Naive thymus-derived CD8-positive, alpha-beta T cell (primary cell): ENCODE results near the gene WRNIP1. TPM values are rescaled to one million over a fixed set of nuclear protein-coding genes. Genes with fewer than 3 reads are reported as not detected.

ENCODE experiments used
- ATAC-seq, 2 donors: fragments of 150-1000 bp; cut with Tn5 transposase in 1 of 2; sonication (Bioruptor Pico), chemical (Tn5 transposase) in 1 of 2; 1 replicate in 1 of 2; 2 replicates in 1 of 2; pipeline ENCODE4 v1.10.0; 2021; ENCODE audit warnings: mild to moderate bottlenecking in 2 of 2, moderate library complexity in 2 of 2
- POLR2A ChIA-PET: fragments of 350-600 bp; sonication (Branson Sonifier 250); formaldehyde crosslinking; loops from one replicate; lab custom pipeline; 2021; ENCODE audit warnings: antibody characterized with exemption; lab: Charles Lee
- DNase-seq, 10 donors: peaks; one replicate each; pipeline versions ENCODE4 v3.0.0 to v3.0.0-alpha.2; 2020 to 2022
- H3K27ac Mint-ChIP-seq, 10 donors: one replicate each; pipeline ENCODE4 v1.8.0; 2020 to 2022; ENCODE audit warnings: mild to moderate bottlenecking in 10 of 10, mixed read lengths in 10 of 10, moderate library complexity in 4 of 10, inconsistent platforms in 1 of 10
- H3K27me3 Mint-ChIP-seq, 5 donors: one replicate each; pipeline ENCODE4 v1.8.0; 2021 to 2022; ENCODE audit warnings: mixed read lengths in 5 of 5
- H3K36me3 Mint-ChIP-seq, 3 donors: one replicate each; pipeline ENCODE4 v1.8.0; 2020 to 2022; ENCODE audit warnings: mixed read lengths in 3 of 3, mild to moderate bottlenecking in 2 of 3, inconsistent platforms in 1 of 3
- H3K4me1 Mint-ChIP-seq, 4 donors: one replicate each; pipeline ENCODE4 v1.8.0; 2021 to 2022; ENCODE audit warnings: mixed read lengths in 4 of 4
- H3K4me3 Mint-ChIP-seq, 10 donors: one replicate each; pipeline ENCODE4 v1.8.0; 2020 to 2022; ENCODE audit warnings: mild to moderate bottlenecking in 10 of 10, mixed read lengths in 10 of 10, moderate library complexity in 6 of 10, inconsistent platforms in 1 of 10
- H3K9me3 Mint-ChIP-seq, 9 donors: one replicate each; pipeline ENCODE4 v1.8.0; 2020 to 2022; ENCODE audit warnings: mixed read lengths in 9 of 9, mild to moderate bottlenecking in 3 of 9, inconsistent platforms in 1 of 9, moderate library complexity in 1 of 9
- polyA plus RNA-seq, 3 donors: library from polyadenylated mRNA; unstranded; fragments of 300-500 nt; fragmentation: Illumina TruSeq; gene quantifications; one replicate each; pipeline ENCODE4 v1.2.3, GENCODE V29; 2021
- total RNA-seq, 8 experiments: library from RNA in 2 of 8; stranded (reverse) in 2 of 8; gene quantifications; one replicate each; pipeline ENCODE4 v1.2.3 and lab custom pipeline; 2021 to 2026

Gene WRNIP1
- total and polyA plus RNA-seq, 5 experiments from 2014 or later: 33.1 to 61.0 (median 42.0) TPM

GRCh38 chr6:2820415-2820814 is 55.2 kb downstream of the WRNIP1 start:
- no peak overlapping the region for H3K4me3 Mint-ChIP-seq
- H3K27ac Mint-ChIP-seq: no peak overlapping the region
- peaks cover 4 to 16% (median 8%) of the 10 kb centered on the region in 3 donors for H3K36me3 Mint-ChIP-seq

DNA sequence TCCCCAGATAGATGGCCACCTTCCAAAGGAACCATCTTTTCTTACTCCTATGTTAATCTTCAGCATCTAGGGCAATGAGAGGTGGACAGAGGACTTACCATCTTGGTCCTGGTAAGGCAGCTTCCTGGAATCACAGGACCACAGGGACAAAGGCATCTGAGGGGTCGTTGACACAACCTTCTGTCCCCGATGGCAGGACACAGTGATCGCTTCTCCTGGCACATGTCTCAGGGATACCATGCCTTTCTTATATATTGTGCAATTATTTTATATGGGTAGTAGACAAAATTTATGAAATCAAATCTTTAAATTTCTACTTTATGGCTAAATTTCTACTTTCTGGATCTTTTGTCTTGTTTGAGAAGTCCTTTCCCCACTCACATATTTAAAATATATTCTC is 56.4 kb downstream of the WRNIP1 start:
- Mint-ChIP-seq H3K4me3 (no peak overlapping the region), H3K27ac (no peak overlapping the region), H3K9me3 (peaks cover 0 to 8% (median 3%) of the 10 kb centered on the region in 9 donors), H3K36me3 (peaks cover 0 to 5% (median 4%) of the 10 kb centered on the region in 3 donors), H3K4me1 (peaks cover 5 to 32% (median 26%) of the 10 kb centered on the region in 4 donors), H3K27me3 (no peaks in the 10 kb centered on the region)
- DNase-seq: no peak
- no peak for ATAC-seq
- POLR2A ChIA-PET: no interaction called here

More at GRCh38 chr6:2820415-2820814, 55.2 kb downstream of the WRNIP1 start:
- ATAC-seq: no peak
- H3K4me1 Mint-ChIP-seq: peaks cover 5 to 32% (median 25%) of the 10 kb centered on the region in 4 donors
- peaks cover 0 to 18% (median 13%) of the 10 kb centered on the region in 9 donors for H3K9me3 Mint-ChIP-seq
- DNase-seq: no peak
- H3K27me3 Mint-ChIP-seq: no peaks in the 10 kb centered on the region
- POLR2A ChIA-PET: no interaction called here

GRCh38 chr6:2823104-2823850 is 58.1 kb downstream of the WRNIP1 start:
- peaks cover 0 to 17% (median 13%) of the 10 kb centered on the region in 4 donors for H3K4me1 Mint-ChIP-seq

GRCh38 chr6:2826131-2826530 is 60.9 kb downstream of the WRNIP1 start:
- Mint-ChIP-seq H3K4me3 (no peak overlapping the region), H3K36me3 (peaks cover 0 to 8% (median 0%) of the 10 kb centered on the region in 3 donors), H3K27ac (no peak overlapping the region), H3K27me3 (no peaks in the 10 kb centered on the region), H3K9me3 (no peaks in the 10 kb centered on the region), H3K4me1 (peaks cover 0 to 5% (median 1%) of the 10 kb centered on the region in 4 donors)
- POLR2A ChIA-PET: no interaction called here
- no peak for DNase-seq
- ATAC-seq: no peak

More at GRCh38 chr6:2823104-2823850, 58.1 kb downstream of the WRNIP1 start:
- Mint-ChIP-seq H3K27ac (no peak overlapping the region), H3K9me3 (no peaks in the 10 kb centered on the region), H3K27me3 (no peaks in the 10 kb centered on the region), H3K36me3 (peaks cover 0 to 4% (median 0%) of the 10 kb centered on the region in 3 donors), H3K4me3 (no peak overlapping the region)
- ATAC-seq (no peak), DNase-seq (no peak)
- POLR2A ChIA-PET: interaction anchor here (0.7 kb wide), 1 partner anchor 23 kb away, joined by 3 read pairs; no protein-coding TSS in a partner anchor

GRCh38 chr6:2827142-2827541 is 61.9 kb downstream of the WRNIP1 start:
- ATAC-seq: no peak
- DNase-seq: no peak
- Mint-ChIP-seq H3K4me1 (peaks cover 0 to 5% (median 1%) of the 10 kb centered on the region in 4 donors), H3K9me3 (no peaks in the 10 kb centered on the region), H3K4me3 (no peak overlapping the region), H3K36me3 (peaks cover 0 to 13% (median 3%) of the 10 kb centered on the region in 3 donors), H3K27me3 (no peaks in the 10 kb centered on the region), H3K27ac (no peak overlapping the region)
- POLR2A ChIA-PET: interaction anchor here (0.5 to 1.7 kb wide), 3 partner anchors 14 to 109 kb away, joined by 3 to 4 read pairs (median 3); partner anchors contain the start of gene SERPINB1

- ATAC-seq: no peak
- no peaks in the 10 kb centered on the region for H3K9me3 Mint-ChIP-seq
- DNase-seq: no peak
- H3K36me3 Mint-ChIP-seq: peaks cover 0 to 28% (median 4%) of the 10 kb centered on the region in 3 donors
- no peak overlapping the region for H3K4me3 Mint-ChIP-seq
- H3K4me1 Mint-ChIP-seq: peaks cover 0 to 5% (median 1%) of the 10 kb centered on the region in 4 donors
- POLR2A ChIA-PET: interaction anchor here (1.6 to 1.7 kb wide), 2 partner anchors 12 to 13 kb away, joined by 4 to 6 read pairs; partner anchors contain the start of gene SERPINB1
- H3K27me3 Mint-ChIP-seq: no peaks in the 10 kb centered on the region
- no peak overlapping the region for H3K27ac Mint-ChIP-seq
Measured at GRCh38 chr6:2828629-2829028, 63.4 kb downstream of the WRNIP1 start.

GRCh38 chr6:2829253-2829652 is 64.1 kb downstream of the WRNIP1 start:
- no peak for DNase-seq
- H3K9me3 Mint-ChIP-seq: no peaks in the 10 kb centered on the region
- peaks cover 0 to 34% (median 8%) of the 10 kb centered on the region in 3 donors for H3K36me3 Mint-ChIP-seq
- peak overlapping the region in 2 of 10 donors; percentile 31 to 43 for H3K27ac Mint-ChIP-seq
- ATAC-seq: no peak
- H3K4me1 Mint-ChIP-seq: peaks cover under 1 to 6% (median 4%) of the 10 kb centered on the region in 4 donors
- no peak overlapping the region for H3K4me3 Mint-ChIP-seq
- POLR2A ChIA-PET: interaction anchor here (0.7 to 1.6 kb wide), 2 partner anchors 11 to 13 kb away, joined by 3 to 6 read pairs; partner anchors contain the start of gene SERPINB1
- no peaks in the 10 kb centered on the region for H3K27me3 Mint-ChIP-seq

- ATAC-seq (no peak), DNase-seq (no peak)
- Mint-ChIP-seq H3K4me3 (no peak overlapping the region), H3K27ac (peak overlapping the region in 3 of 10 donors; percentile 14 to 62 (median 43)), H3K4me1 (peaks cover 6 to 13% (median 12%) of the 10 kb centered on the region in 4 donors), H3K27me3 (no peaks in the 10 kb centered on the region), H3K36me3 (peaks cover 4 to 40% (median 18%) of the 10 kb centered on the region in 3 donors), H3K9me3 (no peaks in the 10 kb centered on the region)
- POLR2A ChIA-PET: interaction anchor here (0.6 to 0.7 kb wide), 2 partner anchors 12 to 31 kb away, joined by 3 to 6 read pairs; partner anchors contain the start of gene SERPINB1
Measured at GRCh38 chr6:2830183-2830582, 65.0 kb downstream of the WRNIP1 start.

DNA sequence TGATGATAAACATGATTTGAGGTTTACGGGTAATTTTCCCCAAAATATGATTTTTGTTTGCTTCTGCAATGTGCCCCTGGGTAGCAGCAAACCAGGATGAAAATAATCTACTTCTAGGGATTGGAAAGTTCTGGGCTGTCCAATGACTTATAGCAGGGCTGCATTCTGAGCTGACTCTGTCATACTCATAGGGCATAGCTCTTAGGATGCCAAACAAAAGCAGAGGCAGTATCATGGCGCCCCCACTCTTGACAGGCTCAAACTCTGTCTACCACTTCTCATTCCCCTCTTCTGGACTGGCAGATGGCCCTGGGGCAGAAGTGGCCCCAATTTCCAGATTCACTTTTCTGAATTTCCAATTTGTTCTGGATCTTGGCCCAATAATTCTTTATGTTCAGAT is 66.2 kb downstream of the WRNIP1 start:
- DNase-seq (no peak), ATAC-seq (no peak)
- H3K4me3 Mint-ChIP-seq: no peak overlapping the region
- peaks cover 6 to 16% (median 14%) of the 10 kb centered on the region in 4 donors for H3K4me1 Mint-ChIP-seq
- H3K9me3 Mint-ChIP-seq: no peaks in the 10 kb centered on the region
- H3K27me3 Mint-ChIP-seq: no peaks in the 10 kb centered on the region
- peak overlapping the region in 3 of 10 donors; percentile 14 to 41 (median 27) for H3K27ac Mint-ChIP-seq
- POLR2A ChIA-PET: interaction anchor here (0.8 kb wide), 1 partner anchor 109 kb away, joined by 3 read pairs; no protein-coding TSS in a partner anchor
- peaks cover 4 to 52% (median 27%) of the 10 kb centered on the region in 3 donors for H3K36me3 Mint-ChIP-seq

DNA sequence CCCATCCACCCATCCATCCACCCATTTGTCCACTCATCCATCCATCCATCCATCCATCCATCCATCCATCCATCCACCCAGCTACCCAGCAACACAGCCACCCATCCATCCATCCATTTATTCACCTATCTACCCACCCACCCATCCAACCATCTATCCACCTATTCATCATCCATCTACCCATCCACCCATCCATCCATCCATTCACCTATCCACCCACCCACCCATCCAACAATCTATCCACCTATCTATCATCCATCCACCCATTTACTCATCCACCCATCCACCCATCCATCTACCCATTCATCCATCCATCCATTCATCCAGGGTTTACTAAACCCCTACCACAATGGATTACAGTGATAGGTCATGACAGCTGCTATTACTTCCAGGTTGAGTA is 69.1 kb downstream of the WRNIP1 start:
- peak overlapping the region in 2 of 10 donors; percentile 20 to 34 for H3K27ac Mint-ChIP-seq
- DNase-seq (no peak), ATAC-seq (no peak)
- peaks cover 12 to 37% (median 26%) of the 10 kb centered on the region in 4 donors for H3K4me1 Mint-ChIP-seq
- POLR2A ChIA-PET: interaction anchor here (0.9 kb wide), 1 partner anchor 23 kb away, joined by 3 read pairs; no protein-coding TSS in a partner anchor
- peaks cover 4 to 75% (median 34%) of the 10 kb centered on the region in 3 donors for H3K36me3 Mint-ChIP-seq
- H3K4me3 Mint-ChIP-seq: no peak overlapping the region
- H3K27me3 Mint-ChIP-seq: no peaks in the 10 kb centered on the region
- no peaks in the 10 kb centered on the region for H3K9me3 Mint-ChIP-seq
